CD4-positive, alpha-beta T cell treated with Interleukin-6 for 4 hours (primary cell): Measurements from ENCODE around the gene PTX3.

Experiments
- DNase-seq: peaks from one replicate; pipeline ENCODE4 v3.0.0-alpha.2; 2020; ENCODE audit warnings: mixed read lengths

PTX3 gene

GRCh38 chr3:157427901-157428300 lies 8.7 kb upstream of the PTX3 start:
- DNase-seq = no peak

GRCh38 chr3:157428853-157429252 lies 7.8 kb upstream of the PTX3 start:
- no peak for DNase-seq

- DNase-seq = no peak
Measured at GRCh38 chr3:157429708-157430107, 6.9 kb upstream of the PTX3 start.

GRCh38 chr3:157438194-157438730 lies 1.6 kb downstream of the PTX3 start:
- DNase-seq = no peak

GRCh38 chr3:157441102-157441624 lies 4.5 kb downstream of the PTX3 start:
- DNase-seq = no peak

- no peak for DNase-seq
Measured at GRCh38 chr3:157442729-157443128, 6.1 kb downstream of the PTX3 start.

- DNase-seq = no peak
Measured at GRCh38 chr3:157443905-157444796, 7.5 kb downstream of the PTX3 start.

- no peak for DNase-seq
Measured at GRCh38 chr3:157444797-157445184, 8.1 kb downstream of the PTX3 start.

- DNase-seq = no peak
Measured at GRCh38 chr3:157445857-157446256, 9.2 kb downstream of the PTX3 start.

GRCh38 chr3:157447026-157447694 lies 10.5 kb downstream of the PTX3 start:
- DNase-seq = no peak

GRCh38 chr3:157452097-157452496 lies 15.4 kb downstream of the PTX3 start:
- no peak for DNase-seq

GRCh38 chr3:157453824-157454223 lies 17.2 kb downstream of the PTX3 start:
- DNase-seq = no peak

GRCh38 chr3:157459706-157460105 lies 23.1 kb downstream of the PTX3 start:
- DNase-seq = no peak

GRCh38 chr3:157460253-157460652 lies 23.6 kb downstream of the PTX3 start:
- DNase-seq = no peak

- no peak for DNase-seq
Measured at GRCh38 chr3:157463816-157464215, 27.2 kb downstream of the PTX3 start.

GRCh38 chr3:157464321-157464720 lies 27.7 kb downstream of the PTX3 start:
- no peak for DNase-seq

GRCh38 chr3:157465741-157466140 lies 29.1 kb downstream of the PTX3 start:
- DNase-seq = no peak

GRCh38 chr3:157467200-157467599 lies 30.6 kb downstream of the PTX3 start:
- no peak for DNase-seq

GRCh38 chr3:157469561-157470294 lies 33.1 kb downstream of the PTX3 start:
- no peak for DNase-seq

- no peak for DNase-seq
Measured at GRCh38 chr3:157471064-157471463, 34.4 kb downstream of the PTX3 start.

GRCh38 chr3:157472648-157473047 lies 36.0 kb downstream of the PTX3 start:
- DNase-seq = no peak

- DNase-seq = no peak
Measured at GRCh38 chr3:157475921-157476414, 39.3 kb downstream of the PTX3 start.

GRCh38 chr3:157477441-157477840 lies 40.8 kb downstream of the PTX3 start:
- no peak for DNase-seq
